Mucosa of rectum (tissue), 2 donors: ENCODE data around the gene MYO5C.

Source experiments
- H3K27ac ChIP-seq, 2 donors: one replicate each; pipeline ENCODE4 v1.7.0; 2013; ENCODE audit warnings: inconsistent platforms in 2 of 2, low read depth in 2 of 2, low read length in 2 of 2
- H3K27me3 ChIP-seq, 2 donors: one replicate each; pipeline ENCODE4 v1.7.0; 2013; ENCODE audit warnings: low read length in 2 of 2; ENCODE audit not compliant: control insufficient read depth in 2 of 2, insufficient read depth in 2 of 2
- H3K36me3 ChIP-seq, 2 donors: one replicate each; pipeline ENCODE4 v1.7.0; 2013; ENCODE audit warnings: low read length in 2 of 2; ENCODE audit not compliant: control insufficient read depth in 2 of 2, insufficient read depth in 2 of 2
- H3K4me1 ChIP-seq, 2 donors: one replicate each; pipeline ENCODE4 v1.7.0; 2013; ENCODE audit warnings: low read length in 2 of 2, mild to moderate bottlenecking in 1 of 2; ENCODE audit not compliant: control insufficient read depth in 2 of 2, insufficient read depth in 2 of 2
- H3K4me3 ChIP-seq, 2 donors: one replicate each; pipeline ENCODE4 v1.7.0; 2013; ENCODE audit warnings: low read length in 2 of 2
- H3K9ac ChIP-seq, 2 donors: one replicate each; pipeline ENCODE4 v1.7.0; 2013; ENCODE audit warnings: low read length in 2 of 2, low read depth in 1 of 2, mild to moderate bottlenecking in 1 of 2
- H3K9me3 ChIP-seq, 2 donors: one replicate each; pipeline ENCODE4 v1.7.0; 2013; ENCODE audit warnings: low read length in 2 of 2; ENCODE audit not compliant: control insufficient read depth in 2 of 2
- donor health status: healthy.
- donor health status: Normal muscosa, but diverticular disease.

Gene MYO5C

DNA sequence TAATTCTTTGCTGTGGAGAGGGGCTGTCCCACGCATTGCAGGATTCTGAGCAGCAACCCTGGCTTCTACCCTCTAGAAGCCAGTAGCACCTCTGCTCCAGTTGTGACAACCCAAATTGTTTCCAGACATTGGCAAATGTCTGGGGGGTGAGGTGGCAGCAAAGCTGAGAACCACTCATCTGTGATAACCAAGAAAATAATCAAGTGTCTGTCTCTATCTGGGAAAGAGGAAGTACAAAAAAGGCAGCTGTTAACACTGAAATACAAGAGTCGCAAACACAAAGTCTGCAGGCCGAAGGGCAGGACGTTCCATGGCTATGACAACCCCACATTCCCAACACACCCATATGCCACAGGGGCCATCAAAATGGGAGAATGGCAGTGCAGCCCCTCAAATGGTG lies 62.2 kb downstream of the MYO5C start:
- Histone ChIP-seq H3K9me3 (no peaks in the 10 kb centered on the region), H3K4me1 (peaks cover 8 to 29% of the 10 kb centered on the region in 2 donors), H3K9ac (no peak overlapping the region), H3K27me3 (no peaks in the 10 kb centered on the region), H3K4me3 (peak overlapping the region in 1 of 2 donors; percentile 13), H3K36me3 (peaks cover 27 to 32% of the 10 kb centered on the region in 2 donors), H3K27ac (peak overlapping the region; percentile 61 to 64)

- no peaks in the 10 kb centered on the region for H3K9me3 ChIP-seq
- H3K9ac ChIP-seq, result no peak overlapping the region
- no peaks in the 10 kb centered on the region for H3K27me3 ChIP-seq
- peaks cover 22 to 25% of the 10 kb centered on the region in 2 donors for H3K36me3 ChIP-seq
- H3K4me1 ChIP-seq, result peaks cover 8 to 29% of the 10 kb centered on the region in 2 donors
- H3K4me3 ChIP-seq, result peak overlapping the region in 1 of 2 donors; percentile 15
- H3K27ac ChIP-seq, result peak overlapping the region in 1 of 2 donors; percentile 40
Observed at GRCh38 chr15:52232327-52232726, 63.3 kb downstream of the MYO5C start.

GRCh38 chr15:52230073-52230472 lies 65.5 kb downstream of the MYO5C start:
- no peak overlapping the region for H3K9ac ChIP-seq
- peaks cover 8 to 29% of the 10 kb centered on the region in 2 donors for H3K4me1 ChIP-seq
- no peak overlapping the region for H3K4me3 ChIP-seq
- no peaks in the 10 kb centered on the region for H3K27me3 ChIP-seq
- peak overlapping the region; percentile 66 to 82 for H3K27ac ChIP-seq
- no peaks in the 10 kb centered on the region for H3K9me3 ChIP-seq
- H3K36me3 ChIP-seq, result peaks cover 18 to 24% of the 10 kb centered on the region in 2 donors

- peaks cover 21 to 24% of the 10 kb centered on the region in 2 donors for H3K36me3 ChIP-seq
- H3K4me1 ChIP-seq, result peaks cover 2 to 22% of the 10 kb centered on the region in 2 donors
- peak overlapping the region; percentile 66 to 82 for H3K27ac ChIP-seq
- H3K9ac ChIP-seq, result no peak overlapping the region
- H3K27me3 ChIP-seq, result no peaks in the 10 kb centered on the region
- H3K9me3 ChIP-seq, result no peaks in the 10 kb centered on the region
- no peak overlapping the region for H3K4me3 ChIP-seq
Observed at GRCh38 chr15:52228921-52229320, 66.7 kb downstream of the MYO5C start.

DNA sequence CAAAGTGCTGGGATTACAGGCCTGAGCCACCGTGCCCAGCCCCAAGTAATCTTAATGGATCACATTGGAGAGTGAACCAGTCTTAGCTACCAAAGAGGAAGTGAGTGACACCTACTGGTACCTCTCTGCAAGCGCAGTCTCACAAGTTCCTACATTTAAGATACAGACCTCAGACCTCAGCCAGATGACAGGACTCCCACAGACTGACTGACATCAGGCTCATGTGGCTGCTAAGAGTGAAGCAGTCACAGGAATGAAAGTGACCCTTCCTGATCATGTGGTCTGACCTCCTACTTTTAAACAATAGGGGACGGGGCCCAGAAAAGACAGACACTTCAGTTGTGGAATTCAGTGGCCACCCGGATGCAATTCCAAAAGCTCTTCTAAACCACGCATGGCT lies 68.1 kb downstream of the MYO5C start:
- Histone ChIP-seq H3K27ac (no peak overlapping the region), H3K9ac (no peak overlapping the region), H3K9me3 (no peaks in the 10 kb centered on the region), H3K36me3 (peaks cover 31 to 33% of the 10 kb centered on the region in 2 donors), H3K27me3 (no peaks in the 10 kb centered on the region), H3K4me3 (no peak overlapping the region), H3K4me1 (peaks cover 0 to 12% of the 10 kb centered on the region in 2 donors)

- Histone ChIP-seq H3K4me1 (peaks cover 0 to 10% of the 10 kb centered on the region in 2 donors), H3K9me3 (no peaks in the 10 kb centered on the region), H3K27me3 (no peaks in the 10 kb centered on the region), H3K36me3 (peaks cover 43 to 44% of the 10 kb centered on the region in 2 donors), H3K9ac (no peak overlapping the region), H3K4me3 (no peak overlapping the region), H3K27ac (no peak overlapping the region)
Observed at GRCh38 chr15:52225230-52225629, 70.4 kb downstream of the MYO5C start.

DNA sequence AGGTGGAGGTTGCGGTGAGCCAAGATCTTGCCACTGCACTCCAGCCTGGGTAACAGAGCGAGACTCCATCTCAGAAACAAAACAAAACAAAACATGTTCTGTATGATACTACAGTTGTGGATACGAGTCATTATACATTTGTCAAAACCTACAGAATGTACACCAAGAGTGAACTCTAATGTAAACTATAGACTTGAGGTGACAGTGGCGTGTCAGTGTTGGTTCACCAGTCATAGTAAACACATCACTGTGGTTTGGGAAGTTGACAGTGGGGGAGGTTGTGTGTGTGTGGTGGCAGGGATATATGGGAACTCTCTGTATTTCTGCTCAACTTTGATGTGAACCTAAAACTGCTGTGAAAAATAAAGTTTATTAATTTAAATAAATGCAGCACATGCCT lies 71.4 kb downstream of the MYO5C start:
- Histone ChIP-seq H3K4me1 (peaks cover 0 to 2% of the 10 kb centered on the region in 2 donors), H3K4me3 (no peak overlapping the region), H3K27ac (no peak overlapping the region), H3K9me3 (no peaks in the 10 kb centered on the region), H3K36me3 (peaks cover 45 to 53% of the 10 kb centered on the region in 2 donors), H3K9ac (no peak overlapping the region), H3K27me3 (no peaks in the 10 kb centered on the region)

- Histone ChIP-seq H3K4me1 (no peaks in the 10 kb centered on the region), H3K36me3 (peaks cover 63 to 64% of the 10 kb centered on the region in 2 donors), H3K4me3 (peak overlapping the region in 1 of 2 donors; percentile 45), H3K27me3 (no peaks in the 10 kb centered on the region), H3K27ac (peak overlapping the region in 1 of 2 donors; percentile 11), H3K9me3 (no peaks in the 10 kb centered on the region), H3K9ac (no peak overlapping the region)
Observed at GRCh38 chr15:52221730-52222129, 73.9 kb downstream of the MYO5C start.

GRCh38 chr15:52220937-52221660 lies 74.5 kb downstream of the MYO5C start:
- H3K36me3 ChIP-seq, result peaks cover 60 to 62% of the 10 kb centered on the region in 2 donors
- no peak overlapping the region for H3K9ac ChIP-seq
- H3K27me3 ChIP-seq, result no peaks in the 10 kb centered on the region
- no peaks in the 10 kb centered on the region for H3K9me3 ChIP-seq
- H3K4me1 ChIP-seq, result no peaks in the 10 kb centered on the region
- peak overlapping the region in 1 of 2 donors; percentile 45 for H3K4me3 ChIP-seq
- H3K27ac ChIP-seq, result peak overlapping the region in 1 of 2 donors; percentile 35

DNA sequence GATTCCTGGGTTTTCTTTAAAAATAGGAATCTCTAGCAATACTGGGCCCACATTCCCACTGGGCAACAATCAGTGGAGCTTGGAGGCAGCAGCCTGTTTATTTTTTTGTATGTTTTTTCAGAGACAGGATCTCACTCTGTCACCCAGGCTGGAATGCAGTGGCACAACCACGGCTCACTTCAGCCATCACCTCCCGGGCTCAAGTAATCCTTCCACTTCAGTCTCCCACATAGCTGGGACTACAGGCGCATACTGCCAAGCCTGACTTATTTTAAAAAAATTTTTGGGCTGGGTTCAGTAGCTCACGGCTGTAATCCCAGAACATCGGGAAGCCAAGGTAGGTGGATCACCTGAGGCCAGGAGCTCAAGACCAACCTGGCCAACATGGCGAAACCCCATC lies 75.4 kb downstream of the MYO5C start:
- H3K27me3 ChIP-seq, result no peaks in the 10 kb centered on the region
- no peaks in the 10 kb centered on the region for H3K9me3 ChIP-seq
- H3K4me1 ChIP-seq, result no peaks in the 10 kb centered on the region
- H3K9ac ChIP-seq, result no peak overlapping the region
- peaks cover 58 to 68% of the 10 kb centered on the region in 2 donors for H3K36me3 ChIP-seq
- H3K4me3 ChIP-seq, result no peak overlapping the region
- H3K27ac ChIP-seq, result no peak overlapping the region
